GM12801 (cell line): ENCODE data around the gene NAV2.

Experiments used
- TF ChIP-seq, protein P1 (sequence below): IDR thresholded peaks from one replicate; pipeline ENCODE4 v1.5.1; 2011; ENCODE audit warnings: control low read depth; ENCODE audit not compliant: insufficient read length; ENCODE audit errors: extremely low read depth

NAV2 gene

DNA sequence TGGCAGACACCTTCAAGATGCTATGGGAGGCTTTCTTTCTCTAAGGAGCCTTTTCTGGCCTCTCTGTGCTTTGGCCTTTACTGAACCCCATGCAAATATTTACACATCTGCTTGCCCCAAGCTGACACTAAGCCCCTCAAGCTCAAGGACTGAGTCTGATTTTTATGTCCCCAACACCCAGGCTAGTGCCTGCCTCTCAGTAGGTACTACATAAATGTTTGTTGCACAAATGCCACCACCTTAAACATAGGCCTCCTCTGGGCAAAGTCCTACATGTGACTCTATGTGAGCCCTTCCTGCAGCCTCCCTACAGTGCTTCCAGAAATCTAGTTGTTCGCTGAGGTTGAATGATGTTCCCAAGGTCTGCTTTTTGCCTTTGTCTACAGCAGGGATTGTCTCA is 260.0 kb downstream of the NAV2 start:
- TF ChIP-seq, protein P1, sequence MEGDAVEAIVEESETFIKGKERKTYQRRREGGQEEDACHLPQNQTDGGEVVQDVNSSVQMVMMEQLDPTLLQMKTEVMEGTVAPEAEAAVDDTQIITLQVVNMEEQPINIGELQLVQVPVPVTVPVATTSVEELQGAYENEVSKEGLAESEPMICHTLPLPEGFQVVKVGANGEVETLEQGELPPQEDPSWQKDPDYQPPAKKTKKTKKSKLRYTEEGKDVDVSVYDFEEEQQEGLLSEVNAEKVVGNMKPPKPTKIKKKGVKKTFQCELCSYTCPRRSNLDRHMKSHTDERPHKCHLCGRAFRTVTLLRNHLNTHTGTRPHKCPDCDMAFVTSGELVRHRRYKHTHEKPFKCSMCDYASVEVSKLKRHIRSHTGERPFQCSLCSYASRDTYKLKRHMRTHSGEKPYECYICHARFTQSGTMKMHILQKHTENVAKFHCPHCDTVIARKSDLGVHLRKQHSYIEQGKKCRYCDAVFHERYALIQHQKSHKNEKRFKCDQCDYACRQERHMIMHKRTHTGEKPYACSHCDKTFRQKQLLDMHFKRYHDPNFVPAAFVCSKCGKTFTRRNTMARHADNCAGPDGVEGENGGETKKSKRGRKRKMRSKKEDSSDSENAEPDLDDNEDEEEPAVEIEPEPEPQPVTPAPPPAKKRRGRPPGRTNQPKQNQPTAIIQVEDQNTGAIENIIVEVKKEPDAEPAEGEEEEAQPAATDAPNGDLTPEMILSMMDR, result no peak

DNA sequence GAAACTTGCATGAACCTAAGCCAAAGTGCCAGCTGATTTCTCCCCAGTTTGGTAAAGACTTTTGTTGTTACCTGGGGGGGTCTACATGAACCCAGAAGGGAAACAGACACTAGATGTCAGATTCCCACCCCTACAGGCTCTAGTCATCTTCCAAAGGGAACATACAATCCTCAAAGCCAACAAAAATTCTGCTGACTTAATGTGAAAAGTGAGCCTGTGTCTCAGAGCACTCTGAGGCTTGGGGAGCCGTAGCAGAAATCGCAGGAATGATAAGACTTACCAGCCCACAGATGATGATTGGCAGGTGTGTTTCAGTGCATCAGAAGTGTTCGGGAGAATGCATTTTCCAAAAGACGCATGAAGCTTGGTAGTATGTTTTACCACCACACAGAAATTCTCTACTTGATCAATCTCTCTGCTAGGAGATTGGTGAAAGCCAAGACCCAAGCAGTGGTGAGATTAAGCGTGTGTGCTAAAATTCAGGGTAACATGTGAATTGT is 260.5 kb downstream of the NAV2 start:
- TF ChIP-seq, protein P1, result no peak

DNA sequence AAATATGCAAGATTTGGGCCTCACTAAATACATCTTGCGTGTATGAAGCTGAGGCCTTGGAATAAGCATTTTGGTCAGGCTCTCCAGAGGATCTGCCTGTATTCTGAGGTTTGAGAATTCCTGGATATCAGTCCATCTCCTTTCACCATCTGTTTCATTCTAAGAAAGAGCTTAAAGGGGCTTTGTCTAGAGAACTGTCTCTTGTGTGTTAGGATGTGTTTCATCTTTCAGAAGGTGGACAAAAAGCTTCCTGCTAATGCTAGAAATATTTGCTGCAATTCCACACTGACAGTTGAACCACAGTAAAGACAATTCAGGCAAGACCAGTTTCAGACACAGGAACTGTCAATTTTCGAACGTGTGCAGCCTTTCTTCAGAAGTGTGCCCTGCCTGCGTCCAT is 262.2 kb downstream of the NAV2 start:
- TF ChIP-seq, protein P1, result no peak

DNA sequence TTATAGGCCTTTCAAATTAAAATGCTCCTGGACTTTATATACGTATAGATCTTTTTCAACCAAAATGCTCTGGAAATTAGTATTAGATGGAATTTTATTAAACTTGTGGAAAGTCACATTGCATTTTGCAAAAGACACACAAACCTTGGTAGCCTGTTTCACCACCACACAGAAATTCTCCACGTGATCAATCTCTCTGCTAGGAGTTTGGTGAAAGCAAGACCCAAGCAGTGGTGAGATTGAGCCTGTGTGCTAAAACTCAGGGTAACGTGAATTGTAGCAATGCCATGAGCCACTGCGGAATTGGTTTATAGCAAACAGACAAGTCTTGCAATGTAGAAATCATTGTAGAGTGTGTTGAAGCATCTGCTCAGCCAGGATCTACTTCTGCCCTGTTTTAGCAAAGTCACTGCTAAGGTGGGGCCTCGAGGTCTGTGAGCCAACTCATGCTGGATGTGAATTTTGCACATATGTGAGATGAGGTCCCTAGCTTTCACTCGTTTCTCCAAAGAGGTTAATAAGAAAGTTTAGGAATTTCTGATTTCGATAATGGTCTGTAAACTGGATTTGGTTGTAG is 262.9 kb downstream of the NAV2 start:
- TF ChIP-seq, protein P1, result no peak

DNA sequence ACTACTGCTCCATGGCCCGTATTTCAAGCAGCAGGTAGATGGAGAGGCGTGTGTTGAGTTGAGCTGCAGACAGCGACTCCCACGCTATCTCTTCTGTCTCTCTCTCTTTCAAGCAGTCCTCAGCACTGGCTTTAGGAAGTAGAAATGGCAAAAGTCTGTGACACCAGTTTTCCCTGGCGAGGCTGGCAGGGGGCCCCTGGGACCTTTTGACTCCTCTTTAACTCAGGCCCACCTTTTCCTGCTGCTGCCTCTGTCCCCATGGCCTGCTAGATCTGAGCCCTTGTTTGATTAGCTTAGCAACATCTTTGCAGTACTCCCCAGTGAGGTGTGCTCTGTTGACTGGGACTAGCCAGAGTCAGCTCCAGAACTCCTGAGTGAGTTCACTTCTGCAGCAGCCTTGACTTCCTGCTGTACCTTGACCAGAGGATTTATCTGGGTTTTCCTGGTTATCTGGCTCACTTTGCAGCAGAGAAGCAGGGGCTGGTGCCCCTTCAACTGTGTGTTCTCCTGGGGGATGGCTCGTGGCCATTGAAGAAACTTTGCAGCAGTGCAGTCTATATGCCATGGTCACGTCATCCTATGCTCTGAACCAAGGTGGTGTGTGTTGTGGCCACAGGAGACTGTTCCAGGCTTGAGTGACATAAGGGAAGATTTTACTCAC is 263.8 kb downstream of the NAV2 start:
- TF ChIP-seq, protein P1, result no peak

DNA sequence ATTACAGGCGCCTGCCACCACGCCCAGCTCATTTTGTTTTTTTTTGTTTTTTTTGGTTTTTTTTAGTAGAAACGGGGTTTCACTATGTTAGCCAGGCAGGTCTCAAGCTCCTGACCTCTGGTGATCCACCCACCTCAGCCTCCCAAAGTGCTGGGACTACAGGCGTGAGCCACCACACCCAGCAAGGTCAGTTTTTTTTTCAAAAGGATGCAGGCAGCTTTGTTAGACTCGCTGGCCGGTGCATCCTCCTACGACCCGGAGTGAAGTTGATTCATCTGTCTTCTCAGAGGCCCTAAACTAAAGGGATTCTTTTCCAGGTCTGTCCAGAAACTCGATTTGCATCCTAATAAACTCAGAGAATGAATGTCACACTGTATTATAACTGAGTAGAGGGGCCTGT is 265.3 kb downstream of the NAV2 start:
- TF ChIP-seq, protein P1, result no peak

DNA sequence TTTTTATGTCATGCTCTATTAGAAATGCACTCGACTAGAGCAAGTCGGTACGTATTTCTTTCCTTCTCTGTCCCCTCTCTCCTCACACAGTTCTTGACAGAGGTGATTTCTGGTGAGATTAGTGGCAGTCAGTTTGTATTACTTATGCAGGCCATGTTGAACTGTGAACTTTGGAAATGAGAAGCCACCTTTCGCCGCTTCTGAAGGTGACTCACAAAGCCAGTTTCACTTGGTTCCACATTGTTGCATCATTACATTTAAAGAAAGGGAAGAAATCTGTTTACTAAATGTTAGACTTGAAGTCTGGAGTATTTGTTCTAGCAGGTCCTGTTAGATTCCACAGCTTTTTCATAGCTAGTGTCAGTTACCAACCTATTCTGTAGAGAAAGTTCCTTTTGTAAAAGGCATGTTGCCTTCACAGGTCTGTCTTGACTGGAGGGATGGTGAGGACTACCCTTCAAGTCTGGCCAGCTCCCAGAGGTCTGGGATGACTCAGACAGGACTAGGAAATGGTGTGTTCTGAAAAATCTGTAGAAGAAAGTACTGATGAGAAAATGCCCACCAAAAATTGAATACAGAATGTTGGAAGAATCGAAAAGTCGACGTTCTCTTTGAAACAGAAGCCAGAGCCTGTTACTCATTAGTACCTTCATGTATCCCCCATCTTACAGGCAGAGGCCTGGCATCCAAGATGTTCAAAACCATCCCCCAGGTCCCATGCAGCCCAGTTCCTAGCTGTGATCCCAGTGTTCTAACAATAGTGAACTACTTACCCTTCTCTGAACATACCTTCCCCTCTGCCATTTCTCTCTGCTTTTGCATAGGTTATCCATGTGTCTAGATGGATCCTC is 266.3 kb downstream of the NAV2 start:
- TF ChIP-seq, protein P1, result no peak
